ENCODE results near the gene SLC26A6.

The SLC26A6 gene

GRCh38 chr3:48660800-48661400, 25.6 kb upstream of the SLC26A6 start:
- FAIRE-seq, result no peak

GRCh38 chr3:48656841-48657281, 21.6 kb upstream of the SLC26A6 start:
- FAIRE-seq, result no peak

GRCh38 chr3:48656061-48656840, 21.0 kb upstream of the SLC26A6 start:
- FAIRE-seq, result no peak

GRCh38 chr3:48655606-48656005, 20.3 kb upstream of the SLC26A6 start:
- no peak for FAIRE-seq

GRCh38 chr3:48655063-48655462, 19.8 kb upstream of the SLC26A6 start:
- FAIRE-seq, result no peak

GRCh38 chr3:48652923-48653715, 17.9 kb upstream of the SLC26A6 start:
- FAIRE-seq, result no peak

GRCh38 chr3:48651771-48652170, 16.5 kb upstream of the SLC26A6 start:
- FAIRE-seq, result no peak

GRCh38 chr3:48650723-48651122, 15.5 kb upstream of the SLC26A6 start:
- FAIRE-seq, result no peak

- FAIRE-seq, result no peak
Measured at GRCh38 chr3:48648188-48648850, 13.1 kb upstream of the SLC26A6 start.

- FAIRE-seq, result no peak
Measured at GRCh38 chr3:48647714-48648113, 12.5 kb upstream of the SLC26A6 start.

GRCh38 chr3:48644898-48645760, 9.9 kb upstream of the SLC26A6 start:
- no peak for FAIRE-seq

- no peak for FAIRE-seq
Measured at GRCh38 chr3:48642605-48643004, 7.3 kb upstream of the SLC26A6 start.

- FAIRE-seq, result no peak
Measured at GRCh38 chr3:48641396-48641795, 6.1 kb upstream of the SLC26A6 start.

GRCh38 chr3:48639944-48640606, 4.8 kb upstream of the SLC26A6 start:
- FAIRE-seq, result no peak

- no peak for FAIRE-seq
Measured at GRCh38 chr3:48637305-48637704, 2.0 kb upstream of the SLC26A6 start.

GRCh38 chr3:48636149-48636655, 941 bp upstream of the SLC26A6 start:
- FAIRE-seq, result no peak

- no peak for FAIRE-seq
Measured at GRCh38 chr3:48634661-48635221, 520 bp downstream of the SLC26A6 start.

GRCh38 chr3:48633743-48634142, 1.5 kb downstream of the SLC26A6 start:
- no peak for FAIRE-seq

- no peak for FAIRE-seq
Measured at GRCh38 chr3:48633256-48633655, 2.0 kb downstream of the SLC26A6 start.

GRCh38 chr3:48631516-48632448, 3.5 kb downstream of the SLC26A6 start:
- FAIRE-seq, result no peak
